Glomerular visceral epithelial cell (primary cell): ENCODE measurements around the gene GLTP.
A peak's percentile ranks its signal among the peaks of the same experiment; 100 is the strongest.

ENCODE experiments used
- DNase-seq: peaks from one replicate; pipeline ENCODE4 v3.0.0-alpha.2; 2016; ENCODE audit errors: extremely low spot score

GLTP gene

DNA sequence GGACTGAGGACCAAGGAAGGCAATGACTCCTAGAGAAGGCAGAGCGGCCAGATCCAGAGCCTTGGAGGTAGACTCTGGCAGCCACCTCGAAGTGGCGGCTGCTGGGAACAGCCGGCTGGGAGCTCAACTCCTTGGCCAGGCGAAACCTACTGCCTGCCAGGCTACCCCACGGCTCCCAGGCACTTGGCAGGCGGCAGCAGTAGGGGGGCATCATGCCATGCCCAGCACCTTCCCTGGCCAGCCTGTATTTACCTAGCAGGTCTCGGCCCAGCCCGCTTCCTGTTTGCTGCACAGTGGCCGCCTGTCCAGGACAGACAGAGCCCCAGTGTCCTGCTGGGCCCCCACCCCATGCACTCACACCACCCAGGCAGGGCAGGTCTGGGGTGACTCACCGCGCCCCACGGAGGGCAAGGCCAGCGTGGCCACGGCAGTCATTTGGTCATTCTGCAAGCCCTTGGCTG, 57.4 kb downstream of the GLTP start:
- peak; percentile 50 for DNase-seq

DNA sequence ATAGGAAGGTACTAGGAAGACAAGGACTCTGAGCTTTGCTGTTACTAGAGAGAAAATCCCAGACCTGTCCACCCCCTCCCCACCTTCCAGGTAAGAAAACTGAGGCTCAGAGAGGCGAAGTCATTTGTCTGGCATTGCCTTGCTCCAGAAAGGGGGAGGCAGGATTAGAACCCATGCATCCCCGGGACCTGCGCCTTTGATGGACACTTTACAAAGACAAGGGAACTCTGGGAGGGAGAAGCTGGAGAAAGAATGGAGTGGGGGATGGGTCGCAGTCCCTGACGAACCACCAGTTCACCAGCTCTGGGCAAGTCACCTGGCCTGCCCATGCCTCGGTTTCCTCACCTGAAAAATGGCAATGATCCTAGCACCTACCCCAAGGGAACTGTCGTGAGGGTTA, 57.9 kb downstream of the GLTP start:
- DNase-seq: no peak

- DNase-seq: no peak
These were observed 58.4 kb downstream of the GLTP start for GRCh38 chr12:109821968-109822367.

GRCh38 chr12:109820816-109821381, 59.4 kb downstream of the GLTP start:
- DNase-seq: no peak

DNA sequence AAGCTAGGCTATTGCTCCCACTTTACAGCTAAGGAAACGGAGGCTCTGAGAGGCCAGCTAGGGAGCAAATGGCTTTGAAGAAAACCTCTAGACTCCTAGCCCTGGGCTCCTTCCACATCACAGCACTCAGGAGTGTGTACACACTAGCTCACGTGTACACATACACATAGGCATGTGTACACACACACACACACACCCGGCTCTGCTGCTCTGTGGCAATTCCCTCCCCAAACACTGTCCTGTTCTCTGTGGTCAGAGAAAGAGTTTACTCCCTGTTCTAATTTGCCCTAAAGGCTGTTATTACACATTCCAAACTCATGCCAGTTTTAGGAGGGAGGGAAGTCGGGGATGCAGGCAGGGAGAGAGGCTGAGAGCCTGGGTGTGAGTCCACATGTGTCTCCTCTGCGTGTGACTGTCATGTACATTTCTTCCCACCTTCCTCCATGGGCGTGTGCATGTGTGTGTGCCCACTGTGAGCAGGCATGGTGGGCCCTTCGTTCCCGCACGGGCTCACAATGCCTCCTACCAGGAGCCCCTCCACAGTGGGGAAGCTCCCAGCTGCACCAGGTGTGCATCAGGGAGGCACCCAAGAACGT, 61.3 kb downstream of the GLTP start:
- DNase-seq: no peak

- no peak for DNase-seq
These were observed 62.1 kb downstream of the GLTP start for GRCh38 chr12:109818253-109818652.

- DNase-seq: no peak
These were observed 62.6 kb downstream of the GLTP start for GRCh38 chr12:109817627-109818231.

DNA sequence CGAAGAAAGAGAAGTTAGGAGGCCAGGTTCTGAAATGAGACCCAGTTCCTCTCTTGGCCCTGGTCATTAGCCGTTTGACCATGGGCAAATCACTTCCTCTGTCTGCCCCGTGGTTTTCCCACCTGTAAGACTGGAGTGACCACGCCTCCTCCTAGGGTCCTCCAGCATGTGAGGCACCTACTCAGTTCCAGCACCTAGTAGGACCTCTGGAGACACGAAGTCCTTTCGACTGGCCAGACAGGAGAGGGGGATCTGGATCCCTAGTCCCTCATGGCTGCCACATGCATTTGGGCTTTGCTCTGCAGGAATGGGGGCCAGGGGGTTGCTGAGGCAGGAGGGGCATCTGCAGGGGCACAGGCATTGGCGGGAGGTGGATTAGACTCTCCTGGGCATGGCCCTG, 63.5 kb downstream of the GLTP start:
- DNase-seq: no peak

GRCh38 chr12:109815757-109816617, 64.4 kb downstream of the GLTP start:
- DNase-seq: no peak

DNA sequence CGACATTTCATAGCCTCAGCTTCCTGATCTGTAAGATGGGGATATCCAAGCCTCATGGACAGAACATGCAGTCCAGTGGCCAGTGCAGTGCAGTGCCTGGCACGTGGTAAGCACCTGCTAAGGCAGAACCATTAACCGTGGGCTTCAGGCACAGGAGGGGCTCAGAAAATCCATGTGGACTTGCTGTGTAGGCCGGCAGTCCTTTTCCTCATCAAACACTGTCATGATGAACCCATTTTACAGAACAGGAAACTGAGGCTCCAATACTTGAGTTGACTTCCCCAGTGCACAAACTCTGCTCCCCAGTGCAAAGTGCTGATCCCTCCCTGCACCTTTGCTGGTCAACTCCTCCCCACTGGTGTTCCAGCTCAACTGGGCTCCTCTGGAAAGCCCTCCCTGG, 65.1 kb downstream of the GLTP start:
- DNase-seq: no peak

DNA sequence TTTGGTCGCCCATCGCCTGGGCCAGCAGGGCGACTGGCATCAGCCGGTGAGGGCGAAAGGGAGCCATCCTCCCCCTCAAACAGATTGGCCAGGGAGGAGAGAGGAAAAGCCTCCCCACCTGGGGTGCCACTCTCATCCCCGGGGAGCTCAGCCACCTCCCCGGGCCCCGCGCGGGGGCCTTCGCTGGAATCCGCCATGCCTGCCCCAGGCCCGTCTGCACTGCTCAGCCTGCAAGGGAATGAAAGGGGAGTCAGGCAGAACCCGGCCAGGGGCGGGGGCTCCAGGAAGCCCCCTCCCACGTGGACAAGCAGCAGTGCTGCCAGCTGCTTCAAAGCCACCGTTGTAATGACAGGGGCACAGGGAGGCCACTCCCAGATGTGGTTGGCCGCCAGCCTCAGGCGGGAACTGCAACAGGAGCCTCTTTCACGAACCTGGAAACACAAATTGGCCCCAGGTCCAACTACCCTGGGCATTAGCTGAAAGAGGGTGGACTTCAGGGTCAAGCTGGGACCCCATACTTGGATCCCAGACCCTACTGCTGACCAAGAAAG, 65.7 kb downstream of the GLTP start:
- no peak for DNase-seq

- no peak for DNase-seq
These were observed 66.4 kb downstream of the GLTP start for GRCh38 chr12:109813810-109814416.

- no peak for DNase-seq
These were observed 68.7 kb downstream of the GLTP start for GRCh38 chr12:109811624-109811995.

- DNase-seq: no peak
These were observed 69.3 kb downstream of the GLTP start for GRCh38 chr12:109810954-109811623.

DNA sequence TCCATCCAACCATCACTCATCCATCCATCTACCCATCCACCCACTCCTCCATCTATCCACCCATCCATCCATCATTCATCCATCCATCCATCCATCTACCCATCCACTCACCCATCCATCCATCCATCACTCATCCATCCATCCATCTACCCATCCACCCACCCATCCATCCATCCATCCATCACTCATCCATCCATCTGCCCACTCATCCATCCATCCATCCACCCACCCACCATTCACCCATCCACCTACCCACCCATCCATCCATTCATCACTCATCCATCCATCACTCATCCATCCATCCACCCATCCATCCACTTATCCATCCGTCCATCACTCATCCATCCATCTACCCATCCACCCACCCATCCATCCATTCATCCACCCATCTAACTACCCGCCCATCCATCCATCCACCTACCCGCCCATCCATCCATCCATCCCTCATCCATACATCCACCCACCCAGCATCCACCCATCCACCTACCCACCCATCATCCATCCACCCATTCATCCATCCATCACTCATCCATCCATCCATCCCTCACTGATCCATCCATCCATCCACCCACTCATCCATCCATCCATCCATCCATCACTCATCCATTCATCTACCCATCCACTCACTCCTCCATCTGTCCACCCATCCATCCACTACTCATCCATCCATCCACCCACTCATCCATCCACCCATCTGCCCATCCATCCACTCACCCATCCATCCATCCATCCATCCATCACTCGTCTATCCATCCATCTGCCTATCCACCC, 71.3 kb downstream of the GLTP start:
- DNase-seq: no peak

GRCh38 chr12:109807954-109808643, 72.2 kb downstream of the GLTP start:
- DNase-seq: no peak

DNA sequence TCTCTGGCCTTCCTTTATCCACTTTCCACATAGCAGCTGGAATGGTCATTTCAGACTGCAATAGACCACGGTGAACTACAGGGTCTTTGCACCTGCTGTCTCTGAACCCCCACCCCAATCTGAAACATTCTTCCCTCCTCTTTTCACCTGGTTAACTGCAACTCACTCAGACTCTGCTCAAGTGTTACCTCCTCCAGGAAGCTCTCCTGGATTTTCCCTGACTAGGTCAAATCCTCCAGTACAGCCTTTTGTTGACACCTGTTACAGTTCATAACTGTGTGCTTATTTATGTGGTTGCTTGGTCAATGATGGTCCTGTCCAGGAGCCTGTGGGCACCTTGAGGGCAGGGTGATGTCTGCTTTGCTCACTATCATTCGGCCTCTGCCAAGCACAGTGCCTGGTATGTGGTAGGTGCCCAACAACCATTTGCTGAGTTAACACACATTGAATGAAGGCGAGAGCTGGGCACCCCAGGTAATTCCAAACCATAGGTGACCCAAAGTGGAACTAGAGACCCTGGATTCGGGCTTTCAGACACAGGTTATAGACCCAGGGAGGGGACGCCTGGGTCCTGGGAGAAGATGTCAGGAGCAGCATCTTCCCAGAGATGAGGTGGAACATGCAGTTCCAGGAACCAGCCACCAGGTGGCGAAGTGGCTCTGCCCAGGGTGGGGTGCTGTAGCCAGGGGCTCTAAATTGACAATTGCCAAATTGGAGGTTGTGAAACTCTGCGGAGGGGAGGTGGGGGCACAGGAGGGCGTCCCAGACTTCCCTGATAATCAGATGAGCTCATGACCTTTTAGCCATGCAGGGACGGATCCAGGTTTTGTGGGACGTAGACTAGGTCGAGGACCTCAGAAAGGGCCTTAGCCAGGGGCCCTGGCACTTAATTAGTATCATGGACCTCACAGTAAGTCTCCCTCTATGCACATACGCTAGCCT, 75.2 kb downstream of the GLTP start:
- peak; percentile 49 for DNase-seq

DNA sequence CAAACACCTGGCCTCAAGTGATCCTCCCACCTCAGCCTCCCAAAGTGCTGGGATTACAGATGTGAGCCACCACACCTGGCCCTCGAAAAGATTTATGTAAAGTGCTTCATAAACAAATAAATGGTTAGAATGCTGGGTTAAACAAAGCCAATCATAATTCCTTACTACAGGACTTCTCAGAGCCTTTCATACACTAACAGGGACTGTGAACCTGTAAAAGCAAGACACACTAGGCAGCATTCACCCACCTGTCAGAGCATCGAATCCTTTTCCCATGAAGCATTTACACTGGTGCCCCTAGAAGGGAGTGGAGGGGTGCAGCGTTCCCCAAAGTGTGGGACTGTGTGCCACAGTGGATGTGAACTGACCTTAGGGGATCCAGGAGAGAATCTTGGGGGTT, 76.7 kb downstream of the GLTP start:
- DNase-seq: no peak

DNA sequence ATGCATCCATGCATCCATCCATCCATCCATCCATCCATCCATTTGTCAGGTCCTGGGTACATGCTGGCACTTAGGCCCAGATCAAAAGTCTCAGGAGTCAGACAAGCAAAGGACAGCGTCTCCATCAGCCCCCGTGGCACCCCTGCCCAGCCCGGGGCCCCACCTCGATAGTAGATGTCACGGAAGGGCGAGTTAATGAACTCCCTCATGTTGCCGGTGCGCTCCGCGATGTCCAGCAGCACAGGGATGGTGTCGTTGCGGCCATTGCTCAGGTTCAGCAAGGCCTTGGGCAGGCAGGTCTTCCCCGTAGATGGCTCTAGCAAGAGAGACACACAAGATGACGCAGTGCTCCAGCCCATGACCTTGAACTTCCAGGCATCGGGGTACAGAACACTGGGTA, 77.5 kb downstream of the GLTP start:
- no peak for DNase-seq
